Fibroblast of the aortic adventitia (primary cell): ENCODE measurements around the gene SNCB. TPM values are rescaled to one million over a fixed set of nuclear protein-coding genes. Genes with fewer than 3 reads are reported as not detected.
A peak's percentile ranks its signal among the peaks of the same experiment; 100 is the strongest.

Source experiments
- DNase-seq: peaks from one replicate; pipeline ENCODE4 v3.0.0-alpha.2; 2010; ENCODE audit warnings: low read depth
- H3K4me3 ChIP-seq: 2 replicates; pipeline ENCODE4 v1.5.1; 2011; ENCODE audit warnings: low read depth, mild to moderate bottlenecking, control low read depth, low read length, moderate library complexity
- total RNA-seq: library from RNA; depleted of rRNA; stranded (reverse); fragments of >200 nt; gene quantifications from 2 replicates; pipeline ENCODE4 v1.2.3, GENCODE V29; 2012; ENCODE audit warnings: low replicate concordance
- TF ChIP-seq, protein P1 (sequence below): IDR thresholded peaks from 2 replicates; pipeline ENCODE4 v1.5.1; 2011; ENCODE audit warnings: mild to moderate bottlenecking, low read length, control low read depth, inconsistent platforms; ENCODE audit not compliant: insufficient read depth

Gene SNCB
- total RNA-seq, 1 donor: not detected

DNA sequence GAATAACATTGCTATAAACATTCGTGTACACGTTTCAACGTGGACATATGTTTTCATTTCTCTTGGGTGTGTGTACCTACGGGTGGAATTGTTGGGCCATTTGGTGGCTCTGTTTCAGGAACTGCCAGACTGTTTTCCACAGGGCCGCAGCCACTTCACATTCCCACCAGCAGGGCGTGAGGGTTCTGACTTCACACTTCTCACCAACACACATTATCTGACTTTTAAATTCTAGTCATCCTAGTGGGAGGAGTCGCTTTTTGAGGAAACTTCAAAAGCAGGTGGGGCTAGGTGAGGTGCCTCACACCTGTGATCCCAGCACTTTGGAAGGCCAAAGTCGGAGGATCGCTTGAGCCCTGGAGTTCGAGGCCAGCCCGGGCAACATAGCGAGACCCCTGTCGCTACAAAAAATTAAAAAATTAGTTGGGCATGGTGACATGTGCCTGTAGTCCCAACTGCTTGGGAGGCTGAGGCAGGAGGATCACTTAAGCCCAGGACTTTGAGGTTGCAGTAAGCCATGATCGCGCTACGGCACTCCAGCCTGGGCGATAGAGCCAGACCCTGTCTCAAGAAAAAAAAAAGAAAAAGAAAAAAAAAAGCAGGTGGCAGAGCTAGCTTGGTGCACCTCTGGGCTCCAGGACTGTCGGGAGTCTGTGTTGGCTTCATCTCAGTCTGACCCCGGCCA is 45.5 kb upstream of the SNCB start:
- TF ChIP-seq, protein P1, sequence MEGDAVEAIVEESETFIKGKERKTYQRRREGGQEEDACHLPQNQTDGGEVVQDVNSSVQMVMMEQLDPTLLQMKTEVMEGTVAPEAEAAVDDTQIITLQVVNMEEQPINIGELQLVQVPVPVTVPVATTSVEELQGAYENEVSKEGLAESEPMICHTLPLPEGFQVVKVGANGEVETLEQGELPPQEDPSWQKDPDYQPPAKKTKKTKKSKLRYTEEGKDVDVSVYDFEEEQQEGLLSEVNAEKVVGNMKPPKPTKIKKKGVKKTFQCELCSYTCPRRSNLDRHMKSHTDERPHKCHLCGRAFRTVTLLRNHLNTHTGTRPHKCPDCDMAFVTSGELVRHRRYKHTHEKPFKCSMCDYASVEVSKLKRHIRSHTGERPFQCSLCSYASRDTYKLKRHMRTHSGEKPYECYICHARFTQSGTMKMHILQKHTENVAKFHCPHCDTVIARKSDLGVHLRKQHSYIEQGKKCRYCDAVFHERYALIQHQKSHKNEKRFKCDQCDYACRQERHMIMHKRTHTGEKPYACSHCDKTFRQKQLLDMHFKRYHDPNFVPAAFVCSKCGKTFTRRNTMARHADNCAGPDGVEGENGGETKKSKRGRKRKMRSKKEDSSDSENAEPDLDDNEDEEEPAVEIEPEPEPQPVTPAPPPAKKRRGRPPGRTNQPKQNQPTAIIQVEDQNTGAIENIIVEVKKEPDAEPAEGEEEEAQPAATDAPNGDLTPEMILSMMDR: peak; percentile 57
- DNase-seq: peak; percentile 13
- no peak overlapping the region for H3K4me3 ChIP-seq

DNA sequence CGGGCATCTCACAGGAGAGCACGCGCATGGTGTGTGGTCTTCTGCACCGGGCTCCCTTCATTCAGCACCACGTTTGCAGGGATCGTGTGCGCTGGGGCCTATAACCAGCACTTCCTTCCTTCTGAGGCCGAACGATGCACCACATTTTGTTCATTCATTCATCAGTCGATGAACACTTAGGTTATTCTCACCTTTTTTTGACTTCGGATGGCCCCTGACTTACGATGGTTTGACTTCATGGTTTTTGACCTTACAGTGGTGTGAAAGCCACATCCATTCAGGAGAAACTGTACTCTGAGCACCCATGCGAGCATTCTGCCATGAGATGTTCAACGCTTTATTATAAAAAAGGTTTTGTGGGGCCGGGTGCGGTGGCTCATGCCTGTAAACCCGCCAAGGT is 44.5 kb upstream of the SNCB start:
- no peak overlapping the region for H3K4me3 ChIP-seq
- TF ChIP-seq, protein P1: no peak
- no peak for DNase-seq

DNA sequence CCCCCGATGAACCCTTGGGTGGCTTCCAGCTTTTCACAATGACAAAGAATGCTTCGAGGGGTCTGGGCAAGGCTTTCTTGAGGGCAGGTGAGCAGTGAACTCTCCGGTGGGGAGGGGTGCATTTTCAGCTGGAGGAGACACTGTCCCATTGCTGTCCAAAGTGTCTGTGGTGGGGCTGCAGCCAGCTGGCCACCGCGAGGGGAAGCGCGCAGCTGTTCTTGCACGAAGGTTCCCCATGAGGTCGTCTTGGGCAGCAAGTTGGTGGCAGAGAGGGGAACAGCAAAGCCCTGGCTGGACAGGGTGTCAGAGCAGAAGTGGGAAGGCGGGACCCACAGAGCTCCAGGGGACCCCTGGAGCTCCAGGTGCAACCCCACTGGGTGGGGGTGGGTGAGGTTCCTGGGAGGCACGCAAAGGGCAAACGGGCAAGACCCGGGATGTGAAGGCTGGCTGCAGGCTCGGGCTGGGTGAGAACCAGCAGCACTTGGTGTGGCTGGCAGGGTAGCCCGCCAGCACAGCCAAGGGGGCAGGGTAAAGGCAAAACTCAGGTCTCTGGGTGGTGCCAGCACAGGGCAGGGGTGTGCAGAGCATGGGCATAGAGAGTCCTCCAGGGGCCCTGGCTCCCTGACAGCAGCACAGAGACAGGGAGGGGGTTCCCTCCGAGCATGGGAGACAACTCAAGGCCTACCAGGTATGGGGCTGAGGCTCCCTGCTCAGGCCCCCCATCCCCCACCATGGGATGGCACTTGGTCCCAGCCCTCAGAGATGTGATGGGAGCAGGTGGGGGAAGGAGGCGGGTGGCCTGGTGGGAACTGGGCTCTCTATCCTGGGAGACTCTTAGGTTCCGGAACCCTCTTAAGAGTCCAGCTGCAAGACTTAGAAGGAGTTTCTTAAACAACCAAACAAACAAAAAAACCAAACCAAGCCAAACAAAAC is 43.6 kb upstream of the SNCB start:
- H3K4me3 ChIP-seq: no peak overlapping the region
- DNase-seq: no peak

DNA sequence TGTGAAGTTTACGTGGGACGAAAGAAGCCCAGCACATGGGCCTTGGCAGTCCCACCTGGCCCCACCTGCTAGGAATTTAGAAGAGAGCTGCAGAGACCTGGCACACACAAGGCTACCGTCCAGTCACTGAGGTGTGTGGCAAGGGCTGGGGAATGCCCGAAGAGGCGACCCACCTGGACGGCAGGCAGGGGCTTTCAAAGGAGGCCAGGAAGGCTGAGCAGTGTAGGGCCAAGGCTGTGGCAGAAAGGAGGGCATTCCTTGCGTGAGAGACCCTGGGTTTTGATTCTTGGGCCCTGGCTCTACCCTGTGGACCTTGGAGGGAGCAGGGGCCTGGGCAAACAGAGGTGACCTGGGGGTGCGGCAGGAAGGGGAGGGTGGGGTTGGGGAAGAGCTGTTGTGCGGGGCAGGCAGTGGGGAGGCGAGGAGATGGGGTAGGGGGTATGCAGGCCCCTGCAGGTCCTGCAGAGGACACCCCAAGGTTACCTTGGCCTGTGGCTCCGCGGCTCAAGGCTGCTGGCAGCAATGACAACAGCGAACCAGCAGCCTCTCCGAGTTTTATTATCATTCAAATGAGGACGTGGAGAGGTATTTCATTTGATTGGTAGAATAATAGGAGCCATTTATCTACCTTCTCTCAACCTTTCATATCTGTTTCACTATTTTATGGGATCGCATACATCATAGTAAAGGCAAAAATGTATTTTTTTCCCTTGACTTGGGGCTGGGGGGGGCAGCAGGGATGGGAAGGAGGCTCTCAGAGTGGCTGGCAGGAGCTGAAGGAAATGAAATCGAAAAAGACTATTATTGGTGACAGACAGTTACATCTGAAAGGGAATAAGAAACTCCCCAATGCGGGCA is 41.8 kb upstream of the SNCB start:
- DNase-seq: no peak
- TF ChIP-seq, protein P1: no peak
- H3K4me3 ChIP-seq: no peak overlapping the region

More for the DNA sequence above, 43.6 kb upstream of the SNCB start:
- TF ChIP-seq, protein P1: no peak

DNA sequence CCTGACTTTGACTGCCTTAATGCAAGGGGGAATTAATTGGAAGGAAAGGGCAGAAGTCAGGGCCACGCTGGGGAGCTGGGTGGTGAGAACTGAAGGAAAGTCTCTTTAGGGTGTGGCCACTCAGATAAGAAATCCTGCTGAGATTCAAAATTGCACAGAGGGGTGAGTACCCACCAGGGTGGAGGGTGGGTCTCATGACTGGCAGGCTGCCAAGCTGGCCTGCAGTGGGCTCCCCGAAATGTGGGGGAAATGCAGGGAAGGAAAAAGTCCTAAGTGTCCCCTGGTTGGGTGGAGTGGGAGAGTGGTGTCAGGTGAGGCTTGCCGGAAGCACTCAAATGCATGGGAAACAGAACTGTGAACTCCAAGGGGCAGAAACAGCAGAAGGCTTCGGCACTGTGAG is 41.1 kb upstream of the SNCB start:
- TF ChIP-seq, protein P1: no peak
- DNase-seq: no peak
- no peak overlapping the region for H3K4me3 ChIP-seq

DNA sequence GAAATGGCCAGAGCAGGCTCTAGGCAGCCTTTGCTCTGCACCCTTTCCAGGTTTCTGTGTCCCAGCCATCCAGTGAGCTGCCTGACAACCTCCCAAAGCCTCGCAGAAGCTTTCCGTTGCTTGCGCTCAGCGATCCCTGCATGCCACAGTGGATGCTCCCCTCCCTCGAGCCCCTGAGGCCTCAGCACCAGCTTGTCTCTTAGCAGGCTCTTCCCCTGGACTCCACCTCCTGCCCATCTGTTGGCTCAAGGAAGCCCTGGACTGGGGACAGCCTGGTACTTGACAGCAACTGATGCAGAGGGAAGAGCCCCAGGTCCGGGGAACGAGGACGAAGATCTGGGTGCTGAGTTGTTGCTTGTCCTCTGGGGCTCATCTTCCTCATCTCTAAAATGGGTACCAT is 40.1 kb upstream of the SNCB start:
- DNase-seq: no peak
- no peak overlapping the region for H3K4me3 ChIP-seq
- TF ChIP-seq, protein P1: no peak
